Activated naive CD8-positive, alpha-beta T cell treated with anti-CD3 and anti-CD28 coated beads, Interleukin-2, amount 50 U/mL, for 24 hours (primary cell): ENCODE results near the gene TMEM11.
"Not testable (repeated sequence)": the region's sequence is repeated elsewhere in the genome, so short reads cannot be mapped to it uniquely, and the experiment has no call there.

Experiments
- ATAC-seq: fragments of 150-1000 bp; cut with Tn5 transposase; one replicate; pipeline ENCODE4 v1.10.0; 2021
- DNase-seq: peaks from one replicate; pipeline ENCODE4 v3.0.0; 2021
- H3K27ac Mint-ChIP-seq: one replicate; pipeline ENCODE4 v1.8.0; 2021; ENCODE audit warnings: mild to moderate bottlenecking, mixed read lengths
- H3K27me3 Mint-ChIP-seq: one replicate; pipeline ENCODE4 v1.8.0; 2021; ENCODE audit warnings: mixed read lengths
- H3K36me3 Mint-ChIP-seq: one replicate; pipeline ENCODE4 v1.8.0; 2021; ENCODE audit warnings: low read depth, mixed read lengths
- H3K4me1 Mint-ChIP-seq: one replicate; pipeline ENCODE4 v1.8.0; 2021; ENCODE audit warnings: mixed read lengths
- H3K4me3 Mint-ChIP-seq: one replicate; pipeline ENCODE4 v1.8.0; 2021; ENCODE audit warnings: mild to moderate bottlenecking, moderate library complexity, mixed read lengths
- H3K9me3 Mint-ChIP-seq: one replicate; pipeline ENCODE4 v1.8.0; 2021; ENCODE audit warnings: mixed read lengths

Gene TMEM11

GRCh38 chr17:21231533-21231932 is 17.6 kb upstream of the TMEM11 start:
- no peak for DNase-seq
- Mint-ChIP-seq H3K4me1 (no peaks in the 10 kb centered on the region), H3K27ac (no peak overlapping the region), H3K36me3 (peaks cover 5% of the 10 kb centered on the region), H3K27me3 (no peaks in the 10 kb centered on the region), H3K9me3 (peaks cover 8% of the 10 kb centered on the region), H3K4me3 (no peak overlapping the region)
- no peak for ATAC-seq

- DNase-seq, result no peak
- no peaks in the 10 kb centered on the region for H3K4me1 Mint-ChIP-seq
- no peak overlapping the region for H3K4me3 Mint-ChIP-seq
- H3K27ac Mint-ChIP-seq, result no peak overlapping the region
- peaks cover 5% of the 10 kb centered on the region for H3K36me3 Mint-ChIP-seq
- no peak for ATAC-seq
- no peaks in the 10 kb centered on the region for H3K27me3 Mint-ChIP-seq
- peaks cover 8% of the 10 kb centered on the region for H3K9me3 Mint-ChIP-seq
Measured at GRCh38 chr17:21228845-21229244, 14.9 kb upstream of the TMEM11 start.

- Mint-ChIP-seq H3K4me3 (no peak overlapping the region), H3K27ac (no peak overlapping the region), H3K4me1 (no peaks in the 10 kb centered on the region), H3K9me3 (peaks cover 8% of the 10 kb centered on the region), H3K36me3 (peaks cover 6% of the 10 kb centered on the region), H3K27me3 (no peaks in the 10 kb centered on the region)
- DNase-seq (no peak), ATAC-seq (peak; percentile 20)
Measured at GRCh38 chr17:21228111-21228510, 14.2 kb upstream of the TMEM11 start.

- not testable (repeated sequence) for H3K27me3 Mint-ChIP-seq, DNase-seq, ATAC-seq, H3K36me3 Mint-ChIP-seq, H3K27ac Mint-ChIP-seq, H3K9me3 Mint-ChIP-seq, H3K4me1 Mint-ChIP-seq, H3K4me3 Mint-ChIP-seq
Measured at GRCh38 chr17:21227277-21227676, 13.3 kb upstream of the TMEM11 start.

GRCh38 chr17:21223086-21223485 is 9.1 kb upstream of the TMEM11 start:
- H3K27ac Mint-ChIP-seq, result no peak overlapping the region
- no peak for ATAC-seq
- no peak for DNase-seq
- H3K4me1 Mint-ChIP-seq, result peaks cover 3% of the 10 kb centered on the region
- H3K36me3 Mint-ChIP-seq, result peaks cover 18% of the 10 kb centered on the region
- H3K27me3 Mint-ChIP-seq, result no peaks in the 10 kb centered on the region
- H3K9me3 Mint-ChIP-seq, result no peaks in the 10 kb centered on the region
- no peak overlapping the region for H3K4me3 Mint-ChIP-seq

GRCh38 chr17:21218831-21219380 is 4.9 kb upstream of the TMEM11 start:
- peaks cover 32% of the 10 kb centered on the region for H3K4me1 Mint-ChIP-seq
- DNase-seq (no peak), ATAC-seq (no peak)
- H3K9me3 Mint-ChIP-seq, result no peaks in the 10 kb centered on the region
- no peak overlapping the region for H3K4me3 Mint-ChIP-seq
- H3K27me3 Mint-ChIP-seq, result no peaks in the 10 kb centered on the region
- no peak overlapping the region for H3K27ac Mint-ChIP-seq
- peaks cover 21% of the 10 kb centered on the region for H3K36me3 Mint-ChIP-seq

GRCh38 chr17:21218101-21218500 is 4.1 kb upstream of the TMEM11 start:
- Mint-ChIP-seq H3K4me1 (peaks cover 35% of the 10 kb centered on the region), H3K36me3 (peaks cover 20% of the 10 kb centered on the region), H3K4me3 (no peak overlapping the region), H3K9me3 (no peaks in the 10 kb centered on the region), H3K27ac (peak overlapping the region; percentile 13), H3K27me3 (no peaks in the 10 kb centered on the region)
- ATAC-seq (peak; percentile 9), DNase-seq (peak; percentile 28)

GRCh38 chr17:21217346-21217745 is 3.4 kb upstream of the TMEM11 start:
- Mint-ChIP-seq H3K27me3 (no peaks in the 10 kb centered on the region), H3K4me3 (no peak overlapping the region), H3K9me3 (no peaks in the 10 kb centered on the region), H3K36me3 (peaks cover 20% of the 10 kb centered on the region), H3K27ac (peak overlapping the region; percentile 13), H3K4me1 (peaks cover 41% of the 10 kb centered on the region)
- ATAC-seq (no peak), DNase-seq (no peak)

- Mint-ChIP-seq H3K9me3 (no peaks in the 10 kb centered on the region), H3K27me3 (no peaks in the 10 kb centered on the region), H3K4me3 (peak overlapping the region; percentile 93), H3K27ac (peak overlapping the region; percentile 71), H3K36me3 (peaks cover 12% of the 10 kb centered on the region), H3K4me1 (peaks cover 54% of the 10 kb centered on the region)
- ATAC-seq (no peak), DNase-seq (no peak)
Measured at GRCh38 chr17:21215935-21216334, 2.0 kb upstream of the TMEM11 start.

- no peaks in the 10 kb centered on the region for H3K9me3 Mint-ChIP-seq
- H3K36me3 Mint-ChIP-seq, result peaks cover 18% of the 10 kb centered on the region
- ATAC-seq, result peak; percentile 1
- peak overlapping the region; percentile 93 for H3K4me3 Mint-ChIP-seq
- H3K27ac Mint-ChIP-seq, result peak overlapping the region; percentile 71
- DNase-seq, result peak; percentile 22
- peaks cover 62% of the 10 kb centered on the region for H3K4me1 Mint-ChIP-seq
- no peaks in the 10 kb centered on the region for H3K27me3 Mint-ChIP-seq
Measured at GRCh38 chr17:21214777-21215541, 998 bp upstream of the TMEM11 start.

GRCh38 chr17:21213638-21214014 is 335 bp downstream of the TMEM11 start:
- peak; percentile 7 for ATAC-seq
- Mint-ChIP-seq H3K9me3 (no peaks in the 10 kb centered on the region), H3K4me1 (peaks cover 63% of the 10 kb centered on the region), H3K36me3 (peaks cover 21% of the 10 kb centered on the region), H3K27me3 (no peaks in the 10 kb centered on the region), H3K4me3 (peak overlapping the region; percentile 93), H3K27ac (peak overlapping the region; percentile 87)
- DNase-seq, result no peak

- Mint-ChIP-seq H3K27me3 (no peaks in the 10 kb centered on the region), H3K4me1 (peaks cover 60% of the 10 kb centered on the region)
Measured at GRCh38 chr17:21212826-21213637, 929 bp downstream of the TMEM11 start.

GRCh38 chr17:21211825-21212479 is 2.0 kb downstream of the TMEM11 start:
- Mint-ChIP-seq H3K4me1 (peaks cover 49% of the 10 kb centered on the region), H3K4me3 (peak overlapping the region; percentile 93), H3K27me3 (no peaks in the 10 kb centered on the region), H3K36me3 (peaks cover 19% of the 10 kb centered on the region), H3K9me3 (no peaks in the 10 kb centered on the region), H3K27ac (no peak overlapping the region)
- DNase-seq, result no peak
- ATAC-seq, result no peak

More at GRCh38 chr17:21212826-21213637, 929 bp downstream of the TMEM11 start:
- Mint-ChIP-seq H3K27ac (peak overlapping the region; percentile 87), H3K36me3 (peaks cover 23% of the 10 kb centered on the region), H3K9me3 (no peaks in the 10 kb centered on the region), H3K4me3 (peak overlapping the region; percentile 93)
- ATAC-seq (no peak), DNase-seq (no peak)

GRCh38 chr17:21210411-21211076 is 3.4 kb downstream of the TMEM11 start:
- H3K36me3 Mint-ChIP-seq, result peaks cover 19% of the 10 kb centered on the region
- H3K27ac Mint-ChIP-seq, result no peak overlapping the region
- DNase-seq (no peak), ATAC-seq (no peak)
- no peaks in the 10 kb centered on the region for H3K27me3 Mint-ChIP-seq
- H3K4me1 Mint-ChIP-seq, result peaks cover 38% of the 10 kb centered on the region
- H3K4me3 Mint-ChIP-seq, result no peak overlapping the region
- no peaks in the 10 kb centered on the region for H3K9me3 Mint-ChIP-seq
